GM21737 (cell line): ENCODE data around the gene SLFN12L.
"Not testable (repeated sequence)": the region's sequence is repeated elsewhere in the genome, so short reads cannot be mapped to it uniquely, and the experiment has no call there.

Experiments
- ATAC-seq: cut with Tn5 transposase; IDR thresholded peaks from one replicate; pipeline ENCODE4 v1.9.1; 2021; ENCODE audit warnings: mild to moderate bottlenecking, moderate library complexity; ENCODE audit not compliant: unreplicated experiment

SLFN12L gene

GRCh38 chr17:35543856-35544255, 6.4 kb upstream of the SLFN12L start:
- no peak for ATAC-seq

- no peak for ATAC-seq
Measured at GRCh38 chr17:35542990-35543389, 5.5 kb upstream of the SLFN12L start.

- no peak for ATAC-seq
Measured at GRCh38 chr17:35541434-35541833, 4.0 kb upstream of the SLFN12L start.

GRCh38 chr17:35540589-35541404, 3.3 kb upstream of the SLFN12L start:
- ATAC-seq = no peak

- ATAC-seq = no peak
Measured at GRCh38 chr17:35539659-35540026, 2.2 kb upstream of the SLFN12L start.

GRCh38 chr17:35536664-35537171, 760 bp downstream of the SLFN12L start:
- ATAC-seq = no peak

- ATAC-seq = not testable (repeated sequence)
Measured at GRCh38 chr17:35535406-35535805, 2.1 kb downstream of the SLFN12L start.

GRCh38 chr17:35534576-35535093, 2.8 kb downstream of the SLFN12L start:
- ATAC-seq = no peak

GRCh38 chr17:35531160-35531559, 6.3 kb downstream of the SLFN12L start:
- no peak for ATAC-seq

GRCh38 chr17:35529866-35530265, 7.6 kb downstream of the SLFN12L start:
- no peak for ATAC-seq

- ATAC-seq = not testable (repeated sequence)
Measured at GRCh38 chr17:35529326-35529725, 8.2 kb downstream of the SLFN12L start.

GRCh38 chr17:35523296-35523695, 14.2 kb downstream of the SLFN12L start:
- ATAC-seq = no peak

- ATAC-seq = not testable (repeated sequence)
Measured at GRCh38 chr17:35521654-35522256, 15.7 kb downstream of the SLFN12L start.

- ATAC-seq = no peak
Measured at GRCh38 chr17:35521150-35521549, 16.3 kb downstream of the SLFN12L start.

GRCh38 chr17:35519906-35520442, 17.5 kb downstream of the SLFN12L start:
- no peak for ATAC-seq

- ATAC-seq = no peak
Measured at GRCh38 chr17:35519439-35519838, 18.0 kb downstream of the SLFN12L start.

- not testable (repeated sequence) for ATAC-seq
Measured at GRCh38 chr17:35518431-35518830, 19.0 kb downstream of the SLFN12L start.

GRCh38 chr17:35515027-35515426, 22.5 kb downstream of the SLFN12L start:
- no peak for ATAC-seq

GRCh38 chr17:35514564-35514963, 22.9 kb downstream of the SLFN12L start:
- no peak for ATAC-seq

- ATAC-seq = no peak
Measured at GRCh38 chr17:35510052-35510451, 27.4 kb downstream of the SLFN12L start.

GRCh38 chr17:35507714-35508113, 29.8 kb downstream of the SLFN12L start:
- ATAC-seq = not testable (repeated sequence)

- ATAC-seq = no peak
Measured at GRCh38 chr17:35499548-35499947, 37.9 kb downstream of the SLFN12L start.
